CD4-positive, alpha-beta T cell treated with Interleukin-2 at 100 ng/mL for 4 hours (primary cell): ENCODE results near the gene LPCAT2.

ENCODE experiments used
- DNase-seq: peaks from one replicate; pipeline ENCODE4 v3.0.0-alpha.2; 2020; ENCODE audit warnings: low spot score

LPCAT2 gene

DNA sequence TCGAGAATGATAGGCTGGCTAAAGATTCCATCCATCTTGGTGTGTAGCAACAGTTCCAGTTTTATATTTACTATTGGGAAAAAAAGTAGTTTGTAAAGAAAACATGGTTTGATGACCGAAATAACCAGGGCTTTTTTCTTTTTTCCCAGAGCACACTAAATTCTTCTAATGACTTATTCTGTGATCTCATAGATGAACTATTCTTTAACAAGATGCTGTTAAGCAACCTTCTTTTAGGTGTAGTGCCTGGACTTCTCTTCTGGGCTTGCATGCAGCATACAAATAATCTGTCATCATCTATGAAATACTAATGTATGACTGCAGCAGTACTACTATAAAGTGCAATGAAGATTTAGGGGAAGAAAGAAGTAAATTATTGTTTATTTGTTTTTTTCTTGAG is 46.6 kb downstream of the LPCAT2 start:
- DNase-seq, result no peak

DNA sequence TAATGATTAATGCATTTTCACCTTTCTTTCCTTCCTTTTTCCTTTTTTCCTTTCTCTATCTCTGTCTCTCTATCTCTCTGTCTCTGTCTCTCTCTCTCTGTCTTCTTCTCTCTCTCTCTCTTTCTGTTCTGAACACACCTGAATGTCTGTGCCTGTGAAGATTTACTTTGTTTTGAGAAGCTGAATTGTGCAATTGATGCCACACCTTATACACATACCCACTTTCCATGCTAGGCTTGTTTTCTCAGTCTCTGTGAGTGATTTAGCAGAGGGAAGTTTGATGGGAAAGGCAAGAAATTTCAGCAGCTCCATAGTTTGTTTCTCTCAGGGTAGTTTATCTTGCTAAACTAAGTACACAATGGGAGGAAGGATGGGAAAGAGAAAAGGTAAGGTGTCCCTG is 48.3 kb downstream of the LPCAT2 start:
- DNase-seq, result no peak

DNA sequence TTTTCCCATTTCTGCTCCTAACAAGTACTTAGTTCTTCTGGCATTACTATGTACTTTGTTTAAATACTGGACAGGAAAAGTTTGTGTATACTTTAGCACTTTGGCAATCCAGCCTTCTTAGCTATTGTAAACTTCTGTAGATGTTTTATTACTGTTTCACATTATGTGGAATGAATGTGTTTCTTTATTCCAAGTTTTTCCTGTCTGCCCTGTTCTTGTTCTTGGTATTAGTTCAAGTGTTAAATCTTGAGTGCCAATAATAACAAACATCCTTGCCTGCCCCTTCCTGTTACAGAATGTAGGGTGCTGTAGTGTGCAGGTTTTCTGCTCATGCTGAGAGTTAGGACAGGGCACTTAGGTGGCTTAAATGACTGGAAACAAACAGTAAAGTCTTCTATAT is 50.4 kb downstream of the LPCAT2 start:
- DNase-seq, result no peak

DNA sequence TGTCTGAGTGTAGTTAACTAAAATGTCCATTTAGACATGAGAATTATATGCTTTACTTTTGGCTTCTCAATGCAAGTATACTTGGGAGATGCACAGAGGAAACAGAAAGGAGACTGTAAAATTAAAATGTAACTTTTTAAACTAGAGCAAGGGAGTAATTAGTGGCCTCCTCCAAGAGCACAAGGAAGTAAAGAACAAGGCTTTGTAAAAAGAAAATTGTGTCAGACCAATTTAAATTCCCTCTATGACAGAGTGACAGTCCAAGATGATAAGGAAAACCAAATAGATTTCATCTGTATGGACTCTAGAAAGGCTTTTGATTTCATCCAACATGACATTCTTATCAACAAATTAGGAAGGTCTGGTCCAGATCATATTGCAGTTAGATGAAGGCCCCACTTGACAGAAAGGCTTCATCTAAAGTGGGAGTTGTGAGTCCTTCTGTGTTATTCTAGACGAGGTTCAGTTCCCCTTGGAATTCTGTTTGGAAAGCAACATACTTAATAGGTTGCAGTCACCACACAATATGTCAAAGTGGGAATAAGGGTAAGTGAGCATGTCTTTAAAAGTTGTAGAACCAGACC is 51.2 kb downstream of the LPCAT2 start:
- DNase-seq, result no peak

DNA sequence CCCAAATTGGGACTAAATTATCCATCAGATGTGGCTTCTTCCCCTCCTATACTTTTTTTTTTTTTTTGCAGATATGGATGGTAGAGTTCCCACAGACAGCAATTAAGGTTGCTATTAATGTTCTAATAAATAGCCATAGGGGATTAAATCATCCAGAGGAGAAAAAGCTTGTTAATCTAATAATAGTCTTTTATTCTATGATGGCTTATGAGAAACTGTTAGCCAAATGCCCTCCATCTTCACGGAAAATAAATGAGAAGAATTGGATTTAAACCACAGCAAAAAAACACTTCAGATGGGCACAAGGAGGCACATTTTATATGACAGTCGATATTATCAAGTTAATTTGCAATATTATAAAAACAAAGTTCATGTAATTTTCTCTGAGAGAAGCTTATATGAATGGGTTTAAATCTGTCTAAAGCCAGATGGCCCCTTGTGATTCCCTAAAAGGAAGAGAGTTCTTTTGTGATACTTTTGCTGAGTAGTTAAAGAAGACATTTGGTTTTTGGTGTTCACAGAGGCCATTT is 52.5 kb downstream of the LPCAT2 start:
- DNase-seq, result no peak

DNA sequence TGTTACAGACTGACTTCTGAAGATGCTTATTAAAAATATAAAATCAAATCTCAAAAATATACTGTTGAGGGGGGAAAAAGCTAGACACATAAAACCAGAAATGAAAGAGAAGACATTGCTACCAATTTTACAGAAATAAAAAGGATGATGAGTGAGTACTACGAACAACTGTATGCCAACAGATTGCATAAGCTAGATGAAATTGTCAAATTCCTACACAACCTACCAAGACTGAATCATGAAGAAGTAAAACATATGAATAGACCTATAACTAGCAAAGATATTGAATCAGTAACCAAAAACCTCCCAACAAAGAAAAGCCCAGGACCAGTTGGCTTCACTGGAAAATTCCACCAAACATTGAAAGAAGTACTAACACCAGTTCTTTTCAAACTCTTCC is 54.1 kb downstream of the LPCAT2 start:
- DNase-seq, result no peak

DNA sequence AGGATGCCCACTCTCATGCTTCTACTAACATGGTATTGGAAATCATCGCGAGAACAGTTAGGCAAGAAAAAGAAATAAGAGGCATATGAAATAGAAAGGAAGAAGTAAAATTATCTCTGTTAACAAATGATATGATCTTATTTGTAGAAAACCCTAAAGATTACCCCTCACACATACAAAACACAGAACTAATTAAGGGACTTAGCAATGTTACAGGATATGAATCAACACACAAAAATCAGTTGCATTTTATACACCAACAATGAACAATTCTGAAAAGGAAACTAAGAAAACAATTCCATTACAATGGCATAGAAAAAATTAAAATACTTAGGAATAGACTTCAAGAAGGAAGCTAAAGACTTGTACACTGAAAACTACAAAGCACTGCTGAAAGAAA is 54.9 kb downstream of the LPCAT2 start:
- DNase-seq, result no peak

DNA sequence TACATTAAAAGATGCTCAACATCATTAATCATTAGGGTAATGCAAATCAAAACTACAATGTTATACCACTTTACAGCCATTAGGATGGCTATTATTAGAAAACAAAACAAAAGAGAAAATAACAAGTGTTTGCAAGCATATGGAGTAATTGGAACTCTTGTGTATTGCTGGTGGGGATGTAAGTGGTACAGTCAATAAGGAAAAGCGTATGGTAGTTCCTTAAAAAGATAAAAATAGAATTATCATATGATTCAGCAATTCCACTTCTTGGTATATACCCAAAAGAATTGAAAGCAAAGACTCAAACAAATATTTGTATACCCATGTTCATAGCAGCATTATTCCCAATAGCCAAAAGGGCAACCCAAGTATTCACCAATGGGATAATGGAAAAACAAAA is 56.2 kb downstream of the LPCAT2 start:
- no peak for DNase-seq

DNA sequence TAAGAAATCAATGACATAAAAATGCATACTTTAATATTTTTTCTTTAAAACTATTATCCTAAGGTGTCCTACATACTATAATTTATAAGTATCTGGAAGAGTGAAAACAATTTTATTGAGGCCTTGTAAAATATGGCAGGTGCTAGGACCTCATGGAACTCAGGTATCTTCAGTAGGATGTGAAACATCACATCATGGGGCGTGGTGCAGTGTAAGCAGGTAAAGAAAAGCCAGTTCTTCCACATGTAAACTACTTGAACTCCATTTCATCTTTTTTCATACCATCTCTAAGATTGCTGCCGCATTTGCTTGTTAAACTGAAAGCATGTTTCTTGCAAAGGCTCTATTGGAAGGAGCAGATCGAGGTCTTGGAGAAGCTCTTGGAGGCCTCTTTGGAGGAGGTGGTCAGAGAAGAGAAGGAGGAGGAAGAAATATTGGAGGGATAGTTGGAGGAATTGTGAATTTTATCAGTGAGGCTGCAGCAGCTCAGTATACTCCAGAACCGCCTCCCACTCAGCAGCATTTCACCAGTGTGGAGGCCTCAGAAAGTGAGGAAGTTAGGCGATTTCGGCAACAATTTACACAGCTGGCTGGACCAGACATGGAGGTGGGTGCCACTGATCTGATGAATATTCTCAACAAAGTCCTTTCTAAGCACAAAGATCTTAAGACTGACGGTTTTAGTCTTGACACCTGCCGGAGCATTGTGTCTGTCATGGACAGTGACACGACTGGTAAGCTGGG is 57.7 kb downstream of the LPCAT2 start, which contains the start of gene CAPNS2:
Gene CAPNS2 (plus strand): TSS at position 253 of the 744 bp plus-strand sequence. CDS start 73 bp downstream, at position 326.
- no peak for DNase-seq

DNA sequence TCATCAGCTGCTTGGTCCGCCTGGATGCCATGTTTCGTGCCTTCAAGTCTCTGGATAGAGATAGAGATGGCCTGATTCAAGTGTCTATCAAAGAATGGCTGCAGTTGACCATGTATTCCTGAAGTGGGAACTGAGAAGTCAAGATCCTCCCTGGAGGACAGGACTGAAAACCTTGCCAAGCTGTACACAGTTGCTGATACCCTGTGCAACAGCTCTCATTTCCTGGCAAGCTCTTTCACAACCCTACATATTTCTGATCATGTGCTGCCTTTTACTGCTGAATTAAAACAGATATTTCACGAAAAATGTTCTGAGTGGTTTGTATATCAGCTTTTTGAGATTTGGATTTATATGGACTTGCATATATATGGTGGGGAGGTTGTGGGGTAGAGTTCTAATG is 58.5 kb downstream of the LPCAT2 start:
- DNase-seq, result no peak

DNA sequence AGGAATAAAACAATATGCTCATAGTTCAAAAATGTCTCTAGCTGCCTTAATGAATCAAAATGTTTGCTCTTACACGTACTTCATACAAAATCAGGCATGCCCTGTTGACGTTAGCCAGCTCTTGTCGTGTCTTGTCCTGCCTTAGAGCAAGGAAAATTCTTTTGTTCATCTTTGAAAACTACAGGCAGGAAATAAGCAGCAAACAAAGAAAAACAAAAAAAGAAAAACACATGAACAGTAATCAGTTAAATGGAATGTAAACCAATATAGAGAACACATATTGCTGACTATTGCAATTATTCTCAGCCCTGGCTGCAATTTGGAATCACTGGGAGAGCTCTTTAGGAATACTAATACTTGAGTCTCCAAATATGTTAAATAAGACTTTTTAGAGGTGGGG is 59.3 kb downstream of the LPCAT2 start:
- DNase-seq, result no peak

DNA sequence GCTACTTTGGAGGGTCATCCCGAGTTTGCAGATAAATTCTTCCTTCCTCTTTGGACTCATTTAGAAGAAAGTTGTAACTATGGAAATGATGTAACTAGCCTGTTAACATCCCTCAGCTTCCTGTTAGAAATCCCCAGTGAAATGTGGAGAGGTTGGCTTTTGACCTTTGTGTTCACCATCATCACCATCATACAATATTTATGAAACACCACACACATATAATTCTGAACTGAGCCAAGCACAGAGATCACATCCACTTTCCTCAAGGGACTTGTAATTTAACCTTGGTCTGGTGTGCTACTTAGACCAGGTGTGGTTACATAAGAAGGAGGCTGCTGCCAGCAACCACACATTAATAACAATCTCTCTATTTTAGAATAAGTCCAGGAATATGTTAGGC is 60.2 kb downstream of the LPCAT2 start:
- DNase-seq, result no peak

DNA sequence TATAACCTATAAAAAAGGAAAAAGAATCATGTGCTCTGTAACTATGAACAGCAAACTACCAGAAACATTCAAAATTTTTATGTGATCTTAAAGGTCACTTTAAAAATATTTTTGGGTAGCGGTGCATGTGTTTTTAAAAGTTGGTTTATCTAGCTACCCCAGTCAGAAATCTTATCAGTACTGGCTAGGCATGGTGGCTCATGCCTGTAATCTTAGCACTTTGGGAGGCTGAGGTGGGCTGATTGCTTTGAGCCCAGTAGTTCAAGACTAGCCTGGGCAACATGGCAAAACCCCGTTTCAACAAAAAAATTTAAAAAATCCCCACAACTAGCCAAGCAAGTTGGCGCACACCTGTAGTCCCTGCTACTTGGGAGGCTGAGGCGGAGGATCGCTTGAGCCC is 61.3 kb downstream of the LPCAT2 start:
- DNase-seq, result no peak

DNA sequence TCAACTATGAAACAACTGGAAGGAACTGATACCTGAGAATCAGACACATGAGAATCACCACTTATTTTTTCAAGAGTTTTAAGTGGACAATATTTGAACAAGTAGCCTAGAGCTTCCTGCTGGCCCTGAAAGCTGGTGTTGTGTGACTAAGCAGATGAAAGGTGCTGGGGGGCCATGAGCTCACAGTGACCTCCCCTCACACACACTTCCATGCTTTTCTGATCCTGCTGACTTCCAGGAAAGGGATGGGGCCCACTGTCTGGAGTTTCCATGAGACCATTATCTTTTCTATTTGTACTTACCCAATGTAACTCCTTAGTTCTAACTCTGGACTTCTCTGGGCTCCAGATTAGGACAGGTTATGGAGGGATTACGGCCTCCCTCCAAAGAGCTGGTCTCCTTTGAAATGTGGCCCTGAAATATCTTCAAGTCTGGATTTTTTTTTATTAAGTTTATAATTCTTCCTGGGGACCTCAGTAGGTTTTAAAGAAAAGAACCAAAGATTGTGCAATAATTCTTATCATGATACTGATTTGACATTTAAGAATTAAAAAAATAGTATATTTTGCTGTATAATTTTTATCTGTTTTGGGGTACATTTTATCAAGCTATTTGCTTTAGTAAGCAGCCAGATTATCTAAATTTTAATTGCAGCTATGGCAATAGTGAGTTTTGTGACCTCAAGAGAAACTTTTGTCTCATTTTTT is 62.5 kb downstream of the LPCAT2 start:
- DNase-seq, result no peak

DNA sequence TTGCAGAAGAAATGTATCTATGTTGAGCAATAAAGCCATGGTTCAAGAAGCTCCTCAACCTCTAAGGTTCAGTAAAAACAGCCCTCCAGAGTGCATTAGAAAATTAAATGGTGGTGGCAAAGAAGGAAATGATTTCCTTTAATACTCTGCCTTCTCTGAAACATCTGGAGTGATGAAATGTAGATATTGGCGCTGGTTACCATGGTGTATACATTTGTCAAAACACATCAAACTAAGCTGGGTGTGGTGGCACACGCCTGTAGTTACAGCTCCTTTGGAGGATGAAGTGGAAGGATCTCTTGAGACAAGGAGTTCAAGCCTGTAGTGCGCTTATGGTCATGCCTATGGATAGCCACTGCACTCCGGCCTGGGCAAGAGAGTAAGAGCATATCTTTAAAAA is 63.6 kb downstream of the LPCAT2 start:
- no peak for DNase-seq

DNA sequence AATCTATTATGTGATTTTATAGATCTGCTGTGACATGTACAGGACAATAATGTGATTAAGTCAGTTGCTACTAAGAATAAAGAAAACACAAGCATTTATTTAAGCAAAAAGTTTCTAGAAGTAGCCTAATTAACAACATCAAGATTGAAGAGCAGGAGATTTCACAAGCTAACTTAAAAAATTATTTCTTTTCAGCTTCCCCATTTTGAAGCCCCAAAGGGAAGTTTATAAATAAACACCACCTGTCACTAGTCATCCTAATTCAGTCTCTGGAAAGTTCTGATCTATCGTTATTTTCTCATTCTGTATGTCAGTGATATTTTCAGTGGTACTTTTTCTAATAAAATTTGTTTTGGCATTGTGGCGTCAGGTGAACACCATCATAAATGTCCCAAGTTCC is 65.9 kb downstream of the LPCAT2 start:
- no peak for DNase-seq

DNA sequence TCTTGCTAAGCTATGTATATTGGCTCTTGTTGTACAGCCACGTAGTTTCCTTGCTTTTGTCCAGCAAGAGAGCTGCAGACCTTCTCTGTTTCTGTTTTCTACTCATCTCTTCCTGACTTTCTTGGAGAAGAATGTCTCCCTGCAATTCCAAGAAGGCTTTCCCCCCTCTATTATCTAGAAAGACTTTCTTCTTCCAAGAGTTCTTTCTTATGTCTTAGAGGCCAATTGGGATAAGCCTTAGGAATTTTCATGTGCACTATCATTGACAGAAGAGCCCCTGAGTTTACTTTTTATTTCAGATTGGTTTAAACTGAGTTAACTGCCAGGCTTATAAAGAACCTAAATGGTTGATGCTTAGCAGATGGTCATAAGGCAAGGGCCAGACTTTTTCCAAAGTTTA is 66.6 kb downstream of the LPCAT2 start:
- DNase-seq, result no peak

DNA sequence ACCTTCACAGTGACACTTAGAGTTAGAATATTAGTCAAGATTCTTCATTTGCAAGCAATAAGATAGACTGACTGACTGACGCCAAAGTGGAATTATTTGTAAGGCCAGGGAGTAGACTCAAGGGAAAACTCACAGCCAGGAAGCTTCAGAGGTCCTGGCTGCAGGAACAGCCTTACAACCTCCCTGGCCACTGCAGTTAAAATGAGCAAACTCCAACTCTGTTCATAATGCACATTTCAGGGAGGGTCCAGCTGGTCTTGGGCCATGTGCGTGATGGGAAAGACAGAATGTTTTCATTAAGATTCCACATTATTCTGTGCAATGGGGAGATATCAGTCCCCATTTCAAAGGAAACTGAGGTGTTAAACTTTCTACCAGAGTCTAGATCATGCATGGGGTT is 67.5 kb downstream of the LPCAT2 start:
- DNase-seq, result no peak

DNA sequence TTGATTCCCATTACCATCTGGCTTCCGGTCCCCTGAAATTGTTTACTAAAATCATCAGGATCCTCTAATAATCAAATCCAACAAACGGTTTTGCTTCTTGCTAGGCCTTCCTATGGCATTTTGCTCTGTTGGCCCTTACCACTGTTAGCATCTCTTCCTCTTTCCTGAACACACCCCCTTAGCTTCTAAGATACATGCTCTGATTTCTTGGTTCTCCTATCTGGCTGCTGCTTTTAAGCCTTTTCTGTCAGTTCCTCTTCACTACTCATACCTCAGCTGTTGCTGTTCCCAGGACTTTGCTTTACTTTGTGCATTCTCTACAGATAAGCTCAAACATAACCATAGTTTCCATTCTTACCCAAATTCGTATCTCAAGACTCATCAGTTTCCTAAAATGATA is 69.0 kb downstream of the LPCAT2 start:
- DNase-seq, result no peak

DNA sequence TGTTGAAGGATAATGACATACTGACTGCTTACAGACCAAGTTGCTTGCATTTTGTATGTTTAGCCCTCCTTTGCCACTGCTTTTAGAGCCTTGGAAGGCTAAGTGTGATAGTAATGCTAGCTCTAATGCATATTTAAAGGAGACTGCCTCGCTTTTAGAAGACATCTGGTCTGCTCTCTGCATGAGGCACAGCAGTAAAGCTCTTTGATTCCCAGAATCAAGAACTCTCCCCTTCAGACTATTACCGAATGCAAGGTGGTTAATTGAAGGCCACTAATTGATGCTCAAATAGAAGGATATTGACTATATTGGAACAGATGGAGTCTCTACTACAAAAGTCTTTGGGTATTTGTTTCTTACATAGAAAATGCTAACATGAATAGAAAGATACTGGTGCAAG is 76.8 kb downstream of the LPCAT2 start:
- no peak for DNase-seq

DNA sequence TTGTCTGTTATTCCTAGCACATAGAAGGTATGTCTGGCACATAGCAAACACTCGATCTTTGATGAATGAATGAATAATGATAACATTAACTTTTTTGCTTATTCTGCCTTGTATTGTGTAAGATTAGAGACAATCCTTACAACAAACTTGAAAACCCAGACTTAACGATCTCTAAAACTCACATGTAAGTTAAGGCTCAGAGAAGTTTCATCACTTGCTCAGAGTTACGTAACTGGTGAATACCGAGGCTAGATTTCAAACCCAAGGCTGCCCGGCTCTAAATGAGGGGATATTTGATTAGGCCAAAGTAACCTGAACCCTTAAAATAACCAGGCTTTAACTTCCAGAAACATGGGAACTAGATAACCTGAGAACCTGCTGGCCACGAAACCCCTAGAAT is 79.9 kb downstream of the LPCAT2 start:
- DNase-seq, result no peak

DNA sequence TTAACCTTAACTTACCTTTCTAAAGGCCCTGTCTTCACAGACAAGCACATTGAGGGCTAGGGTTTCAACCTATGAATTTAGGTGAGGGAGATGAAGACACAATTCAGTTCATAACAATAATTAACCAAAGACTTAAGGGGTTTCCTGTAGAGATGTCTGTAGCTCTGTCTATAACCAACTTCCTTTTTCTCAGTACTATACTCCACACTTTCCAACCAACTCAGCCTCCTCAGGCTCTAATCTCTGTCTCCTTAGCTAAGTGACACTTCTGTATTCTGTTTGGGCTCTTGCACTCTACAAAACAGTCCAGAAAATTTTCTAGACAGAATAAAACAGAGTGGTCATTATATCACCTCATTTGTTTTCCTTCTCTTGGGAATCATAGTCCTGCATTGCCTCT is 83.4 kb downstream of the LPCAT2 start:
- no peak for DNase-seq

DNA sequence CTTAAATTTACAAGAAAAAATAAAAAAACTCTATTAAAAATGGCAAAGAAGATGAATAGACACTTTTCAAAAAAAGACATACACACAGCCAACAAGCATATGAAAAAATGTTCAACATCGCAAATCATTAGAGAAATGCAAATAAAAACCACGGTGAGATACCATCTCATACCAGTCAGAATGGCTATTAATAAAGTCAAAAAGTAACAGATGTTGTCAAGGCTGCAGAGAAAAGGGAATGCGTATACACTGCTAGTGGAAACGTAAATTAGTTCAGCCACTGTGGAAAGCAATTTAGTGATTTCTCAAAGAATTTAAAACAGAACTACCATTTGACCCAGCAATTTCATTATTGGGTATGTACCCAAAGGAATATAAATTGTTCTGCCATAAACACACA is 89.1 kb downstream of the LPCAT2 start:
- DNase-seq, result no peak
